HCT116 (cell line): ENCODE results near the gene BLCAP. TPM values are rescaled to one million over a fixed set of nuclear protein-coding genes. Genes with fewer than 3 reads are reported as not detected.

Experiments used
- ATAC-seq: fragments of 200-7000 bp; cut with Tn5 transposase; 2 replicates; pipeline ENCODE4 v1.9.1; 2020; ENCODE audit warnings: mild to moderate bottlenecking, moderate library complexity
- BruUV-seq: library from RNA; stranded (reverse); fragments of 400-500 nt; replicated peaks from 2 replicates; lab custom pipeline; 2021; lab: Mats Ljungman, UMichigan
- CTCF ChIA-PET: fragments of 300-600 bp; sonication (Branson Sonifier 250); formaldehyde crosslinking; loops from one replicate; lab custom pipeline; 2021; ENCODE audit warnings: antibody characterized with exemption; lab: Charles Lee
- POLR2A ChIA-PET: fragments of 300-600, 350-600 bp; sonication (Branson Sonifier 250); formaldehyde crosslinking; loops from one replicate; lab custom pipeline; 2021; ENCODE audit warnings: antibody characterized with exemption; lab: Charles Lee
- RAD21 ChIA-PET, 2 experiments: fragments of 300-600 bp; sonication (Branson Sonifier 250); formaldehyde crosslinking; loops; one replicate each; lab custom pipeline; 2023; ENCODE audit warnings: low total read pairs in 2 of 2; ENCODE audit not compliant: uncharacterized antibody in 2 of 2, unreplicated experiment in 2 of 2, low non-redundant PET in 1 of 2; lab: Charles Lee
- DNase-seq: peaks from one replicate; pipeline ENCODE4 v3.0.0-alpha.2; 2010; ENCODE audit warnings: low read depth, low spot score
- H2AFZ ChIP-seq: fragments of 200-600 bp; shearing (Covaris generic), sonication (generic); 2 replicates; pipeline ENCODE4 v1.6.1; 2017; ENCODE audit warnings: low read depth, mixed run types, mixed read lengths, antibody characterized with exemption, low read length; ENCODE audit not compliant: poor library complexity, severe bottlenecking
- H3K27ac ChIP-seq: 2 replicates; pipeline ENCODE4 v1.5.1; 2012; ENCODE audit warnings: low read depth, low read length
- H3K27me3 ChIP-seq: fragments of 200-600 bp; sonication (generic); 2 replicates; pipeline ENCODE4 v1.6.1; 2016; ENCODE audit warnings: mixed run types, low read length, mixed read lengths; ENCODE audit not compliant: insufficient read depth
- H3K36me3 ChIP-seq, 2 experiments: fragments of 200-500 bp in 1 of 2; fragments of 200-600 bp in 1 of 2; sonication (Bioruptor generic) in 1 of 2; sonication (generic) in 1 of 2; 2 replicates each; pipeline versions ENCODE4 v1.5.1 to v1.6.1; 2014 to 2016; ENCODE audit warnings: low read length in 2 of 2, inconsistent platforms in 1 of 2, mixed read lengths in 1 of 2, mixed run types in 1 of 2; ENCODE audit not compliant: insufficient read depth in 2 of 2, control insufficient read depth in 1 of 2
- H3K4me1 ChIP-seq, 2 experiments: fragments of 200-600 bp in 1 of 2; sonication (generic) in 1 of 2; 2 replicates each; pipeline versions ENCODE4 v1.5.1 to v1.6.1; 2012 to 2017; ENCODE audit warnings: low read length in 2 of 2, inconsistent platforms in 1 of 2, mild to moderate bottlenecking in 1 of 2, mixed read lengths in 1 of 2, mixed run types in 1 of 2, moderate library complexity in 1 of 2; ENCODE audit not compliant: insufficient read depth in 2 of 2, control insufficient read depth in 1 of 2
- H3K4me2 ChIP-seq: fragments of 200-600 bp; sonication (generic); 2 replicates; pipeline ENCODE4 v1.6.1; 2017; ENCODE audit warnings: mixed run types, low read length, mixed read lengths
- H3K4me3 ChIP-seq, 2 experiments: fragments of 200-600 bp in 1 of 2; sonication (generic) in 1 of 2; replicated peaks in 1 of 2; 2 replicates each; pipeline ENCODE4 v1.5.1; 2011 to 2016; ENCODE audit warnings: low read length in 2 of 2, control low read depth in 1 of 2, low read depth in 1 of 2, mild to moderate bottlenecking in 1 of 2, mixed read lengths in 1 of 2, mixed run types in 1 of 2
- H3K79me2 ChIP-seq: fragments of 200-600 bp; sonication (generic); 2 replicates; pipeline ENCODE4 v1.6.1; 2017; ENCODE audit warnings: mild to moderate bottlenecking, mixed run types, low read length, moderate library complexity, mixed read lengths; ENCODE audit not compliant: insufficient read depth
- H3K9ac ChIP-seq: fragments of 200-600 bp; sonication (generic); 2 replicates; pipeline ENCODE4 v1.6.1; 2016; ENCODE audit warnings: low read length, mixed read lengths
- H3K9me2 ChIP-seq: fragments of 200-600 bp; sonication (generic), shearing (Covaris generic); 2 replicates; pipeline ENCODE4 v1.6.1; 2017; ENCODE audit warnings: mixed run types, mild to moderate bottlenecking, moderate library complexity; ENCODE audit not compliant: insufficient read depth
- H3K9me3 ChIP-seq, 2 experiments: fragments of 200-500 bp in 1 of 2; fragments of 200-600 bp in 1 of 2; sonication (Bioruptor generic) in 1 of 2; sonication (generic) in 1 of 2; 2 replicates each; pipeline ENCODE4 v1.6.1; 2014 to 2017; ENCODE audit warnings: low read length in 2 of 2, mixed read lengths in 2 of 2, inconsistent platforms in 1 of 2, low read depth in 1 of 2, mild to moderate bottlenecking in 1 of 2, mixed run types in 1 of 2, moderate library complexity in 1 of 2; ENCODE audit not compliant: control insufficient read depth in 1 of 2, insufficient read depth in 1 of 2
- H4K20me1 ChIP-seq: fragments of 200-600 bp; sonication (generic), shearing (Covaris generic); 2 replicates; pipeline ENCODE4 v1.6.1; 2017; ENCODE audit warnings: mixed run types, mild to moderate bottlenecking, moderate library complexity; ENCODE audit not compliant: insufficient read depth
- CEBPB ChIP-seq: IDR thresholded peaks from 2 replicates; pipeline ENCODE4 v1.6.1; 2012; ENCODE audit warnings: low read depth
- ELF1 ChIP-seq: IDR thresholded peaks from 2 replicates; pipeline ENCODE4 v1.6.1; 2012; ENCODE audit warnings: low read depth, borderline replicate concordance
- EZH2phosphoT487 ChIP-seq: fragments of 200-600 bp; IDR thresholded peaks from 2 replicates; pipeline ENCODE4 v1.6.1; 2018; ENCODE audit warnings: antibody characterized with exemption, borderline replicate concordance
- FOSL1 ChIP-seq: IDR thresholded peaks from 2 replicates; pipeline ENCODE4 v1.6.1; 2012; ENCODE audit warnings: low read depth
- POLR2A ChIP-seq: IDR thresholded peaks from 2 replicates; pipeline ENCODE4 v1.7.0; 2011; ENCODE audit warnings: borderline replicate concordance; ENCODE audit not compliant: insufficient read depth, insufficient read length; ENCODE audit errors: extremely low read depth
- POLR2AphosphoS5 ChIP-seq: IDR thresholded peaks from 2 replicates; pipeline ENCODE4 v1.6.1; 2011; ENCODE audit warnings: mild to moderate bottlenecking, low read depth, low read length, moderate library complexity
- SP1 ChIP-seq: IDR thresholded peaks from 2 replicates; pipeline ENCODE4 v1.6.1; 2012; ENCODE audit warnings: low read depth
- TCF7L2 ChIP-seq: IDR thresholded peaks from 2 replicates; pipeline ENCODE4 v1.7.0; 2011; ENCODE audit warnings: borderline replicate concordance, inconsistent platforms; ENCODE audit not compliant: insufficient read depth, insufficient read length; ENCODE audit errors: extremely low read depth
- ZFX ChIP-seq: fragments of 450-650 bp; IDR thresholded peaks from 2 replicates; pipeline ENCODE4 v1.6.1; 2017
- intact Hi-C: fragments of 100-400 bp; cut with micrococcal nuclease; formaldehyde crosslinking; loops from 2 replicates; pipeline ENCODE4 v1.10.0; 2022
- total RNA-seq: library from RNA; stranded (reverse); gene quantifications from one replicate; pipeline ENCODE4 v1.2.1, GENCODE V29; 2021; ENCODE audit not compliant: unreplicated experiment
- TF ChIP-seq, protein P1 (sequence below): IDR thresholded peaks from 2 replicates; pipeline ENCODE4 v1.6.1; 2012
- TF ChIP-seq, protein P2 (sequence below): IDR thresholded peaks from 2 replicates; pipeline ENCODE4 v1.6.1; 2011; ENCODE audit warnings: mild to moderate bottlenecking, low read length, moderate library complexity; ENCODE audit not compliant: insufficient replicate concordance; ENCODE audit errors: extremely low read depth
- TF ChIP-seq, protein P3 (sequence below): IDR thresholded peaks from 2 replicates; pipeline ENCODE4 v1.6.1; 2012

BLCAP gene
- total RNA-seq, 1 experiment from 2014 or later: 27.5 TPM

DNA sequence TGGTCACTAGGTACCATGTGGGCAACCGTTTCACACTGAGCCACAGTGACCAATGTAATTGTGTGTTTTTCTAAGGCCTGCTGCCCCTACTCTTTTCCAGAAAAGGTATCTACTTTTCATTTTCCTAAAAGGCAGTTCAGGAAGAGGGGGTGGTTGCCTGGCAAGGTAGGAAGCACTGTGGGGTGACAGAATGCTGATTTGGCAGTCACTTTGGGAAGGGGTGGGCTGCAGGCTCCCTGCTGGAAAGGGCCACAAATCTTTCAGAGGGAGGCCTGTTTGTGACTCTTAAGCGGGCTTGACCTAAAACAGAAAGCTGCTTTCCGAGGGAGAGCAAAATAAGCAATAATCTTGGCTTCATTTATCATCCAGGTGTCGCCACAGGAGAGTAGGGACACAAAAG lies 11.8 kb downstream of the BLCAP start:
- ChIA-PET RAD21 (no interaction called here), CTCF (no interaction called here), POLR2A (no interaction called here)
- Histone ChIP-seq H4K20me1 (no peaks in the 10 kb centered on the region), H3K9me2 (no peaks in the 10 kb centered on the region), H3K27ac (no peak overlapping the region), H2AFZ (no peak overlapping the region), H3K4me2 (no peak overlapping the region), H3K36me3 (no peaks in the 10 kb centered on the region; a peak in 2 of 4 replicates), H3K9me3 (no peaks in the 10 kb centered on the region), H3K4me3 (no peak overlapping the region), H3K79me2 (peaks cover 20% of the 10 kb centered on the region), H3K4me1 (no peaks in the 10 kb centered on the region), H3K9ac (no peak overlapping the region), H3K27me3 (no peaks in the 10 kb centered on the region)
- no TSS peak for BruUV-seq
- no peak for DNase-seq
- intact Hi-C loops: no loop called here
- no peak for ATAC-seq
- TF ChIP-seq POLR2A: no peak
- TF ChIP-seq SP1: no peak
- TF ChIP-seq, protein P1, sequence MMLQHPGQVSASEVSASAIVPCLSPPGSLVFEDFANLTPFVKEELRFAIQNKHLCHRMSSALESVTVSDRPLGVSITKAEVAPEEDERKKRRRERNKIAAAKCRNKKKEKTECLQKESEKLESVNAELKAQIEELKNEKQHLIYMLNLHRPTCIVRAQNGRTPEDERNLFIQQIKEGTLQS: no peak
- TF ChIP-seq TCF7L2: no peak
- TF ChIP-seq, protein P2, sequence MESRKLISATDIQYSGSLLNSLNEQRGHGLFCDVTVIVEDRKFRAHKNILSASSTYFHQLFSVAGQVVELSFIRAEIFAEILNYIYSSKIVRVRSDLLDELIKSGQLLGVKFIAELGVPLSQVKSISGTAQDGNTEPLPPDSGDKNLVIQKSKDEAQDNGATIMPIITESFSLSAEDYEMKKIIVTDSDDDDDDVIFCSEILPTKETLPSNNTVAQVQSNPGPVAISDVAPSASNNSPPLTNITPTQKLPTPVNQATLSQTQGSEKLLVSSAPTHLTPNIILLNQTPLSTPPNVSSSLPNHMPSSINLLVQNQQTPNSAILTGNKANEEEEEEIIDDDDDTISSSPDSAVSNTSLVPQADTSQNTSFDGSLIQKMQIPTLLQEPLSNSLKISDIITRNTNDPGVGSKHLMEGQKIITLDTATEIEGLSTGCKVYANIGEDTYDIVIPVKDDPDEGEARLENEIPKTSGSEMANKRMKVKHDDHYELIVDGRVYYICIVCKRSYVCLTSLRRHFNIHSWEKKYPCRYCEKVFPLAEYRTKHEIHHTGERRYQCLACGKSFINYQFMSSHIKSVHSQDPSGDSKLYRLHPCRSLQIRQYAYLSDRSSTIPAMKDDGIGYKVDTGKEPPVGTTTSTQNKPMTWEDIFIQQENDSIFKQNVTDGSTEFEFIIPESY: no peak
- no peak for TF ChIP-seq FOSL1
- TF ChIP-seq ZFX: no peak

DNA sequence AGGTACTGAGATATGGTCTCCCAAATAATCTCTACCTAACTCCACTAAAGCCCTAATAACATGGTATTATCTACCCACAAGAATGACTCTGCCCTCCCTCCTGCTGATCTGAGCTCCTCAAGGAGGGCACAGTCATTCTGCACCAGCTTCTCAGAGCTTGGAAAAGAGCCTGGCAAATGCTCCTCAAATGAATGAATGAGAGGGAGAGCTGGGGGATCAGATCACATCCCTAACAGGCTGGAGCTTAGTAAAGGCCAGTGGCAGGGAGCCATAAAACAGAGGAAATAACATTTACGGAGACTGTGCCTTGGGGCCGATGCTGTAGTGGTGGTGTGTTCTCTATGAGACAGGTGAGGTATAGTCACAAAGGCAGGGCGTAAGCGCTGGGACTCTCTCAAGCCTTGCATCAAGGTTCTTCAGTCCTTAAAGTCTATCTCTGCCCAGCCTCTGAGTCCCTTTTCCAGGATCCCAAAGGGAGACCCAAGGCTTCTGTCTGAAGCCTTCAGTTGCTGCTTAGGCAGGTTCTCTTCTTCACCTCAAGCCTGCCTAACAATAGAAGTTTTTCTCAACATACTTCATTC lies 13.8 kb downstream of the BLCAP start:
- Histone ChIP-seq H2AFZ (no peak overlapping the region), H3K9me2 (no peaks in the 10 kb centered on the region), H4K20me1 (no peaks in the 10 kb centered on the region), H3K79me2 (peaks cover 3% of the 10 kb centered on the region; the same call in 1 of the 2 replicates), H3K27me3 (no peaks in the 10 kb centered on the region), H3K9ac (no peak overlapping the region), H3K36me3 (no peaks in the 10 kb centered on the region; a peak in 2 of 4 replicates), H3K4me1 (no peaks in the 10 kb centered on the region), H3K9me3 (no peaks in the 10 kb centered on the region), H3K4me3 (no peak overlapping the region), H3K4me2 (no peak overlapping the region), H3K27ac (no peak overlapping the region)
- CTCF ChIA-PET: no interaction called here
- DNase-seq (no peak), ATAC-seq (no peak)
- BruUV-seq: no TSS peak
- RAD21 ChIA-PET: no interaction called here
- POLR2A ChIA-PET: interaction anchor here (1.2 kb wide), 1 partner anchor 11 kb away, joined by 3 read pairs; no protein-coding TSS in a partner anchor
- intact Hi-C loops: no loop called here
- TF ChIP-seq, protein P3, sequence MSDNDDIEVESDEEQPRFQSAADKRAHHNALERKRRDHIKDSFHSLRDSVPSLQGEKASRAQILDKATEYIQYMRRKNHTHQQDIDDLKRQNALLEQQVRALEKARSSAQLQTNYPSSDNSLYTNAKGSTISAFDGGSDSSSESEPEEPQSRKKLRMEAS: no peak
- TF ChIP-seq ZFX (no peak), EZH2phosphoT487 (no peak), CEBPB (no peak), ELF1 (no peak), POLR2AphosphoS5 (no peak), SP1 (no peak), FOSL1 (no peak)
